ENCODE measurements around the gene NCOA5.

The NCOA5 gene

DNA sequence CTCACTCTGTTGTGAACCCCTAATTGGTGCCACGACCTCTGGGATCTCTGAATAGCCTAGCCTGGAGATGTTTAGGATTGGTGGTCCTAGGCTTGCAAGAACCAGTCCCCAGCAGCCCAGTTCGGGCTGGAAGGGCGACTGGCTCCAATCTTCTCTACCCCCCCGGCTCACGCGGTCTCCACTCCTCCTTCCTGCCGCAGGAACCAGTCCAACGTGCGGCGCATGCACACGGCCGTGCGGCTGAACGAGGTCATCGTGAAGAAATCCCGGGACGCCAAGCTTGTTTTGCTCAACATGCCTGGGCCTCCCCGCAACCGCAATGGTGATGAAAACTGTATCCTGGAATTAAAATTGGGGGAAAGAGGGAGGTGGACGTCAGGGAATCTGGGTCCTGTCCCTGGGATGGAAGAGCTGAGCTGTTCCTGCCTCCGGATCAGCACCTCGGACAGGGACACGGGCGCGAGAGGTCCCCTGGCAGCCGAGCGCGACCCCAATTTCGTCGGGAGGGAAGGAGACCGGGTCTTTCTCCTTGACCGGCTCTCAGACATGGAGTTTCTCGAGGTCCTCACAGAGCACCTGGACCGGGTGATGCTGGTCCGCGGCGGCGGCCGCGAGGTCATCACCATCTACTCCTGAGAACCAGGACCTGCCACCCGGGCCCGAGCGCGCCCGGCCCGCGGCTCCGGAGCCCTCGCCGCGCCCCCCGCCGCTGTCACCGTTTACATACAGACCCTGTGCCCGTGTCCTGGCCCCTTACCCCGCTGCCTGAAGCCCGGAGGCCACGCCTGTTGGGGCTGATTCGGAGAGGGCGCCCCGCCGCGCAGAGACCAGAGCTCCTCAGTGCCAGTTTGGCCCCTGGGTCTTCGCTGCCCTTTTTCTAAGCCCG is 32.5 kb downstream of the NCOA5 start:
- Mint-ChIP-seq H3K27me3 (peaks cover 34 to 52% of the 10 kb centered on the region in 2 donors), H3K4me3 (no peak overlapping the region), H3K4me1 (peaks cover 39 to 50% of the 10 kb centered on the region in 2 donors), H3K9me3 (no peaks in the 10 kb centered on the region), H3K27ac (no peak overlapping the region), H3K36me3 (peaks cover 29 to 51% of the 10 kb centered on the region in 2 donors)
- no peak for DNase-seq
- no peak for ATAC-seq (replicated peaks)

DNA sequence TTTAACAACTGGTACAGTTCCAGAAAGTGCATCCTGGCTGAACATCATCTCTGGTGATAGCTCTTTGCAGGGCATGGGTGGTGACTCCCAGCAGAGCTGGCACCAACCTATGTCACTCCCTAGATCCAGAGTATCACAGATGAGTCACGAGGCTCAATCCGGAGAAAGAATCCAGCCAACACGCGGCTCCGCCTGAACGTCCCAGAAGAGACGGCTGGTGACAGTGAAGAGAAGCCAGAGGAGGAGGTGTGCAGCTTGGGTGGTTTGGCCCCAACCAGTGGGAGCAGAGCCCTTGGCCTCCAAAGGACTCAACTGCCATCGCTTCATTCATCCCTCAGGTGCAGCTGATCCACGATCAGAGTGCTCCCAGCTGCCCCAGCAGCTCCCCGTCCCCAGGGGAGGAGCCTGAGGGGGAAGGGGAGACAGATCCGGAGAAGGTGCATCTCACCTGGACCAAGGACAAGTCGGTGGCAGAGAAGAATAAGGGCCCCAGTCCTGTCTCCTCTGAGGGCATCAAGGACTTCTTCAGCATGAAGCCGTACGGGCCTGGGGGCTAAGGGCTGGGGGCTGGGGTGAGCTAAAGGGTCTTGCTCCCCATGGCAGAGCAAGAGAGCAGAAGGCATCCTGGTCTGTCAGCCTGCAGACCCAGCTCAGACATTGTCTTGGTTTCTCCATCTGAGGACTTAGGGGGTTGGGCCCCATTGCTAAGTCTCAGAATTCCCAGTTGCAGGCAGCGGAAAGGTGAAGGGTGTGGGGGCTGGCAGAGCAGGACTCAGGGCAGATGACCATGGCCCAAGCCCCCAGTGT is 33.5 kb downstream of the NCOA5 start:
- H3K27ac Mint-ChIP-seq: no peak overlapping the region
- no peak for ATAC-seq (replicated peaks)
- no peak for DNase-seq
- no peak overlapping the region for H3K4me3 Mint-ChIP-seq
- peaks cover 37 to 57% of the 10 kb centered on the region in 2 donors for H3K27me3 Mint-ChIP-seq
- H3K9me3 Mint-ChIP-seq: no peaks in the 10 kb centered on the region
- H3K36me3 Mint-ChIP-seq: peaks cover 20 to 41% of the 10 kb centered on the region in 2 donors
- peaks cover 32 to 40% of the 10 kb centered on the region in 2 donors for H3K4me1 Mint-ChIP-seq

DNA sequence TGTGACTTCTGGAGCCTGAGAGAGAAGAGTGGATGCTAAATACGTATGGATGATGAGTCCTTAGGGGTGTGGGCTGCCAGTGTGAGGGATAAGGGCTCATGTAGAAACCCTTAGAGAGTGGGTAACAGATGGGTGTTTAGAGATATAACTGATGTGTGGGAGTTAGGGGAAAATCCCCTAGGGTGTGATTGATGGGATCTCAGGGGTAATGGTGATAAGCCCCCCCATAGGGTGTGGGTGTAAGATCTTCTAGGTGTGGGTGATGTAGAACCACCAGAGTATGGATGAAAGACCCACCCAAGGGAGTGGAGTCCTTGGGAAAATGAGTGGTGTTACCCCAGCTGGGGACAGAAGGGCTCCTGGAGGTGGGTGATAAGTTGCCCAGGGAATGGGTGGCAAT is 34.5 kb downstream of the NCOA5 start:
- Mint-ChIP-seq H3K9me3 (no peaks in the 10 kb centered on the region), H3K4me1 (peaks cover 24 to 31% of the 10 kb centered on the region in 2 donors), H3K4me3 (no peak overlapping the region), H3K27ac (no peak overlapping the region), H3K36me3 (peaks cover 11 to 32% of the 10 kb centered on the region in 2 donors), H3K27me3 (peaks cover 41 to 60% of the 10 kb centered on the region in 2 donors)
- ATAC-seq (replicated peaks) (no peak), DNase-seq (no peak)

DNA sequence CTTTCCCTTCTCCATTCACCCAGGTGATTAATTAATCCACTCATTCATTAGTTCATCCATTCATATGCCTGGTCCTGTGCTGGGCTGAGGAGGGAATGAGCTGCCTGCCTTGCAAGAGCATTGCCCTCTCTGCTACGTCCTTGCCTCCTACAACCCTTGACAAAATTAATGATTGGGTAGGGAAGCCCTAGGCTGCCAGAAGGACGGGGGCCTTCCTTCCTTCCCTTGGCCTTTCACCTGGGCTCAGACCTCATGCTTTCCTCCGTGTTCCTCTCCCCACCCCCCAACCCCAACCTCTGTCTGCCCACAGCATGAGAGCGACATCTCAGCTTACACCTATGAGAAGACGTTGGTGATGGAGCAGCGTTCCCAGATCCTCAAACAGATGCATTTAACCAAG is 35.2 kb downstream of the NCOA5 start:
- Mint-ChIP-seq H3K36me3 (peaks cover 8 to 28% of the 10 kb centered on the region in 2 donors), H3K4me1 (peaks cover 21 to 26% of the 10 kb centered on the region in 2 donors), H3K9me3 (no peaks in the 10 kb centered on the region)

DNA sequence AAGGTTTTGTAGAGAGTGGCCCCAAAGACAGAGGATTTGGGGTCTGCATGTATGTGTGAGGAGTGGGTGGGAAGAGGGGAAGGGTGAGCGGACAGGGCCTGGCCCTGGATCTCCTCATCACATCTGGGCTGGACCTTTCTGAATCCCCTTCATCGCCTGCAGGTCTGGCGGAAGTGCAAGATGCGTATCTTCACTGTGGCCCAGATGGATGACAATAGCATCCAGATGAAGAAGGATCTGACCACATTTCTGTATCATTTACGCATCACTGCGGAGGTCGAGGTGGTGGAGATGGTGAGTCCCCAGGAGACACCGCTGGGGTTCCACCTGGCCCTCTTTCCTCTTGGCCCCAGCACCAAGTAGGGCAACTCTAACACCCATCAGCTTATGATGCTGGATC is 36.3 kb downstream of the NCOA5 start:
- Mint-ChIP-seq H3K4me3 (no peak overlapping the region), H3K36me3 (peaks cover 0 to 17% of the 10 kb centered on the region in 2 donors), H3K27me3 (peaks cover 45 to 64% of the 10 kb centered on the region in 2 donors), H3K27ac (no peak overlapping the region), H3K4me1 (peaks cover 13 to 14% of the 10 kb centered on the region in 2 donors), H3K9me3 (no peaks in the 10 kb centered on the region)
- no peak for DNase-seq
- no peak for ATAC-seq (replicated peaks)

More for the DNA sequence above, 35.2 kb downstream of the NCOA5 start:
- DNase-seq: no peak
- no peak overlapping the region for H3K27ac Mint-ChIP-seq
- ATAC-seq (replicated peaks): no peak
- H3K27me3 Mint-ChIP-seq: peaks cover 44 to 60% of the 10 kb centered on the region in 2 donors
- no peak overlapping the region for H3K4me3 Mint-ChIP-seq

DNA sequence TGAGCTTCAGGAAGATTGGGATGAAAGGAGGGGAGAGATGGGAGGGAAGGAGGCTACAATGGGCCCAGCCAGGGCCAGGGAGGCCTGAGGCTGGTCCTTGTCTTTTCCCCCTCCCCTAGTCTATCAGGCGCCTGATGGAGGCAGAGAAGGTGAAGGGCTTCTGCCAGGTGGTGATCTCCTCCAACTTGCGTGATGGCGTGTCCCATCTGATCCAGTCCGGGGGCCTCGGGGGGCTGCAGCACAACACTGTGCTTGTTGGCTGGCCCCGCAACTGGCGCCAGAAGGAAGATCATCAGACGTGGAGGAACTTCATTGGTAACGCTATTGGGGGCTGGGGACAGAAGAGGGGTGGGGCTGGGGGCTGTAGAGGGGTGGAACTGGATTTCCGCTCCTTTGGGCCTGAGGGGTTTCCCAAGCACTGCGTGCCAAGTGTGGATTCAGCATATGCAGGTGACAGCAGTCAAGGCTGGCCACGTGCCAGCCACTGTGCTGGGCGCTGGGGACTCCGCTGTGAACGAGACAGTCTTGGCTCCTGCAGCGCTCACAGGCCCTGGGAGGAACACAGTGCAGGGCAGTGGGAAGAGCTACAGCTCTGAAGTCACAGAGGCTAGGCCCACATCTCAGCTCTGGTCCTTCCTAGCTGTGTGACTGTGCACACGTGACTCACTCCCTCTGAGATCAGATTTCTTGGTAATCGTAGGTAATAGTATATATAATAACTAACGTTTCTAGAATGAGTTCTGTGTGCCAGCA is 38.0 kb downstream of the NCOA5 start:
- peaks cover 0 to 8% of the 10 kb centered on the region in 2 donors for H3K4me1 Mint-ChIP-seq
- no peaks in the 10 kb centered on the region for H3K9me3 Mint-ChIP-seq
- ATAC-seq (replicated peaks) (no peak), DNase-seq (no peak)
- peaks cover 0 to 10% of the 10 kb centered on the region in 2 donors for H3K36me3 Mint-ChIP-seq
- peaks cover 47 to 62% of the 10 kb centered on the region in 2 donors for H3K27me3 Mint-ChIP-seq
- no peak overlapping the region for H3K4me3 Mint-ChIP-seq
- H3K27ac Mint-ChIP-seq: no peak overlapping the region

DNA sequence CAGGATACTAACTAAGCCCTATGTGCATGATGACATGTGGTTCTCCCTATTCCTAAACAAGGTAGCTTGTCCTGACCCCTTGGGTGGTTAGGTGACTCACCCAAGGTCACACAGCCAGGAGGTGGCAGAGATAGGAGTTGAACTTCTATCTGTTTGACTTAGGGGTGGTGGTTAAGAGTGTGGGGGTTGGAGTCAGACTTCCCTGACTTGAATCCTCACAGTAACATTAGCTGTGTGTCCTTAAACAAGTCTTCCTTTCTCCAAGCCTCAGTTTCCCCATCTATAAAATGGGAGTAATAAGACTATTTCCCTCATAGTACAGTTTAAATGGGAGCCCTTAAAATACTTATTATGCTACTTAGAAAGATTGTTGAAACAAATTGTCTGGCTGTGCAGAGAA is 38.9 kb downstream of the NCOA5 start:
- DNase-seq (no peak), ATAC-seq (replicated peaks) (no peak)
- Mint-ChIP-seq H3K27me3 (peaks cover 47 to 60% of the 10 kb centered on the region in 2 donors), H3K4me1 (peaks cover 0 to 8% of the 10 kb centered on the region in 2 donors), H3K4me3 (no peak overlapping the region), H3K9me3 (no peaks in the 10 kb centered on the region), H3K36me3 (peaks cover 0 to 6% of the 10 kb centered on the region in 2 donors), H3K27ac (no peak overlapping the region)

DNA sequence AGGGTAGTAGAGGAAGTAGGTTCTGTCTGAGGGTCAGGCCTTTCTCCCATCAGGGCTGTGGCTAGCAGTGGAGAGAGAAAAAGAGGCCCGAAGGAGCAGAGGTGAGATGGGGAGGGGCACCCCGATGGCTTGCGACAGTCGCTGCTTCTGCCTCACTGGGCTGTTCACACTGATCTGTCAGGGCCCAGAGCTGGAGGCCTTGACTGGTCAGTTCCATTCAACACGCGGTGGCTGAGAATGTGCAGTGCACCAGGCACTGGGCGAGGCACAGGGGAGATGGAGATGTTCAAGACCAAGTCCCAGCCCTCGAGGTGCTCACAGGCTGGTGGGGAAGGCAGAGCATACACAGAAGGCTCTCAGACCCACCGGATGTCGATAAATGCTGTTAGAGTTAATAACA is 39.3 kb downstream of the NCOA5 start:
- ATAC-seq (replicated peaks) (no peak), DNase-seq (no peak)
- Mint-ChIP-seq H3K27ac (no peak overlapping the region), H3K9me3 (no peaks in the 10 kb centered on the region), H3K36me3 (peaks cover 0 to 1% of the 10 kb centered on the region in 2 donors), H3K27me3 (peaks cover 46 to 60% of the 10 kb centered on the region in 2 donors), H3K4me1 (peaks cover 0 to 4% of the 10 kb centered on the region in 2 donors), H3K4me3 (no peak overlapping the region)

DNA sequence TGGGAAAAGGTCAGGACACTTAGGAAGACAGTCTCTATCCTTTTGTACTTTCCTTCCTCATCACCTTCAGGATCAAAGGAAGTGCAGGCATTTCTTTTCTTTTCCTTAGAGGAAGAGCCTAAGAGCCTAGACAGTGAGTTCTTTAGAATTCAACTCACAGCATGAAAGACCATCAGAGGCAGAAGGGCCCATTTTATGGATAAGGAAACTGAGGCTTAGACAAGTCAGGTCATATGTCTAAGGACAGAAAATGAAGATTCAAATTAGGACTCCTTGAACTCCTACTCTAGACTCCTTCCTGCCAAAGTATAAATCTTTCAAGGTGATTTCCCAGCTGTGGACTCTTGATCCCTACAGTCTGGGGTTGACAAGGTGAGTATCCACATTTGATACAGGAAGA is 39.9 kb downstream of the NCOA5 start:
- ATAC-seq (replicated peaks) (no peak), DNase-seq (no peak)
- peaks cover 44 to 60% of the 10 kb centered on the region in 2 donors for H3K27me3 Mint-ChIP-seq
- no peaks in the 10 kb centered on the region for H3K36me3 Mint-ChIP-seq
- no peaks in the 10 kb centered on the region for H3K9me3 Mint-ChIP-seq
- no peak overlapping the region for H3K4me3 Mint-ChIP-seq
- no peak overlapping the region for H3K27ac Mint-ChIP-seq
- no peaks in the 10 kb centered on the region for H3K4me1 Mint-ChIP-seq

DNA sequence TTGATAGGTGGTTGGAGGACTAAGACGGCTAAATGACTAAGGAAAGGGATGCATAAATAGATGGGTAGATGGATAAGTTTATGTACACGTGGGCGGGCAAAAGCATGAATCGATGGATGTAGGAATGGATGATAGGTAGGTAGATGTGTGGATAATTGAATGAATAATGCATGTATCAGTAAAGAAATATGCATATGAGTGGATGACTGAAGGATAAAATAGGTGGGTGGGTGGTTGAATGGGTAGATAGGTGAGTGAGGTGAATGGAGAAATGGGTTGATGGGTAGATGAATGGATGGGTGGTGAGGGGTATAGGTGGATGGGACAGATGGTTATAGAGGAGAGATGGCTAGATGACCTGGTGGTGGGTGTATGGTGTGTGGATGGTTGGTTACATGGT is 40.6 kb downstream of the NCOA5 start:
- no peak overlapping the region for H3K4me3 Mint-ChIP-seq
- no peaks in the 10 kb centered on the region for H3K36me3 Mint-ChIP-seq
- no peaks in the 10 kb centered on the region for H3K4me1 Mint-ChIP-seq
- H3K27me3 Mint-ChIP-seq: peaks cover 47 to 64% of the 10 kb centered on the region in 2 donors
- no peaks in the 10 kb centered on the region for H3K9me3 Mint-ChIP-seq
- DNase-seq (no peak), ATAC-seq (replicated peaks) (no peak)
- no peak overlapping the region for H3K27ac Mint-ChIP-seq

DNA sequence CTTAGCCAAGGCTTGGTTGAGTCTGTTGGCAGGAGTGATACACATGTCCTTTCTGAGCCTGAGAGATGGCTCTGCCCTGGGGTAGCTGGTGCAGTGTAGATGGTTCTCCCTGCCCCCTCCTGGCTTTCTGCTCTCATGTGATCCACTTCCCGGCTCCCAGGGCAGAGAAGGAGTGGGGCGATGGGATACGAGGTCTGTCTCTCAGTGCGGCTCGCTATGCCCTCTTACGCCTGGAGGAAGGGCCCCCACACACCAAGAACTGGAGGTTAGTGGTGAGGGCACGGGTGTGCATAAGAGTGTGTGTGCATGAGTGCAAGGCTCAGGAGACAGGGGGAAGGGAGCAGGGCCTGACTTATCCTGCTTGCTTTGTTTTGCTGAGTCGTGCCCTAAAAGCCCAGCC is 41.9 kb downstream of the NCOA5 start:
- H3K27ac Mint-ChIP-seq: no peak overlapping the region
- H3K27me3 Mint-ChIP-seq: peaks cover 57 to 72% of the 10 kb centered on the region in 2 donors
- H3K9me3 Mint-ChIP-seq: no peaks in the 10 kb centered on the region
- no peaks in the 10 kb centered on the region for H3K4me1 Mint-ChIP-seq
- DNase-seq (no peak), ATAC-seq (replicated peaks) (no peak)
- no peaks in the 10 kb centered on the region for H3K36me3 Mint-ChIP-seq
- no peak overlapping the region for H3K4me3 Mint-ChIP-seq

DNA sequence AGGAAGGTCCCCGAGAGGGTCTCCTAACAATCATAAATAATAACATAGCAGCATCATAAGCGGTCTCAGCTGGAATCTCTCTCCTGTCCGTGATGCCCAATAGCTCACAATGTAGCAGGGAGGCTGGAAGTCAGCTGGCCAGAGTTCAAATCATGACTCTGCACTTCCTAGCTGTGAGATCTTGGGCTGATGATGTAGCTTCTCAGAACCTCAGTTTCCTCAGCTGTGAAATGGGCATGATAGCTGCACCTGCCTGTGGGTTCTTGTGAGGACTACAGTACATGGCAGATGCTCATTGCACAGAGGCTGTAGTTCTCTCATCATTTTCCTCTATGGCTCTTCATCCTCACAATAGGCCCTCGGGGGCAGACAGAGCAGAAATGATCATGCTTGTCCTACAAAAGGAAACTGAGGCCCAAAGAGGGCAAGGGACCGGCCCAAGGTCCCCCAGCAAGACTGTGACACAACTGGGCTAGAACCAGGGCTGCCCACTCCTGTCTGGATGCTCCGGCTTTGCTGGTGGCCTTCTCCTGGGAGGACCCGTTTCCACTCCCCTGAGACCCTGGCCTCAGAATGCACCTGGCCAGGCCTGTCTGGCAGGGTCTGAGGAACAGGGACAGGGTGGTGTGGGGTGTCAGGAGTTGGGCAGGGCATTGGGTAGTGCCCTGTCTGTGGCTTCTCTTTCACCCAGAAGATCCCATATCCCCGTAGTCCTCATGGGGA is 43.0 kb downstream of the NCOA5 start:
- ATAC-seq (replicated peaks) (no peak), DNase-seq (no peak)
- no peaks in the 10 kb centered on the region for H3K9me3 Mint-ChIP-seq
- no peak overlapping the region for H3K4me3 Mint-ChIP-seq
- no peaks in the 10 kb centered on the region for H3K36me3 Mint-ChIP-seq
- H3K27me3 Mint-ChIP-seq: peaks cover 68 to 79% of the 10 kb centered on the region in 2 donors
- H3K27ac Mint-ChIP-seq: no peak overlapping the region
- no peaks in the 10 kb centered on the region for H3K4me1 Mint-ChIP-seq

DNA sequence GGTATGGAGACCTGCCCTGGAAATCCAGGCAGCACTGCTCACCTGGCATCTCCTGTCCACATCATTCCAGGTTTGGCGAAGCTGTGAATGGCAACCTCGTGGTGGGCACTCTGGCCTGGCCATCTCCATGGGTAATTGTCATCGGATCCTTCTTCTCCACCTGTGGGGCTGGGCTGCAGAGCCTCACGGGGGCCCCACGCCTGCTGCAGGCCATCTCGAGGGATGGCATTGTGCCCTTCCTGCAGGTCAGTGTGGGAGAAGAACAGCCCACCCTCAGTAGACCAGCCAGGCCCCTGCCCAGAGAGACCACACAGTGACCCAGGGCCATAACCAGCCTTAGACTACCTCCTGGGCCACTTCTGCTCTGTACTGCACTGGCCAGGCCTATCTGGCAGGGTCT is 44.9 kb downstream of the NCOA5 start:
- H3K9me3 Mint-ChIP-seq: peaks cover 3 to 4% of the 10 kb centered on the region in 2 donors
- no peaks in the 10 kb centered on the region for H3K4me1 Mint-ChIP-seq
- no peak overlapping the region for H3K27ac Mint-ChIP-seq
- ATAC-seq (replicated peaks) (no peak), DNase-seq (no peak)
- no peak overlapping the region for H3K4me3 Mint-ChIP-seq
- H3K27me3 Mint-ChIP-seq: peaks cover 74 to 87% of the 10 kb centered on the region in 2 donors
- H3K36me3 Mint-ChIP-seq: no peaks in the 10 kb centered on the region
